GM23338 (cell line): ENCODE results near the gene NCOR2. TPM values are rescaled to one million over a fixed set of nuclear protein-coding genes. Genes with fewer than 3 reads are reported as not detected.

Experiments
- ATAC-seq: fragments of 200-7000 bp; cut with Tn5 transposase; 3 replicates; pipeline ENCODE4 v1.9.1; 2020
- DNase-seq: peaks from one replicate; pipeline ENCODE4 v3.0.0-alpha.2; 2015; ENCODE audit warnings: low spot score
- H2AFZ ChIP-seq: fragments of 200-600 bp; sonication (generic); 2 replicates; pipeline ENCODE4 v1.8.0; 2016; ENCODE audit warnings: antibody characterized with exemption, mild to moderate bottlenecking, moderate library complexity
- H3F3A ChIP-seq: fragments of 200-600 bp; sonication (generic); replicated peaks from 2 replicates; pipeline ENCODE4 v1.8.0; 2017; ENCODE audit warnings: antibody characterized with exemption, mixed run types, low read depth
- H3K27ac ChIP-seq: fragments of 200-600 bp; sonication (generic); 2 replicates; pipeline ENCODE4 v1.6.1; 2016; ENCODE audit warnings: low read depth
- H3K27me3 ChIP-seq: fragments of 200-600 bp; sonication (generic); 2 replicates; pipeline ENCODE4 v1.8.0; 2016; ENCODE audit warnings: mild to moderate bottlenecking, mixed run types, moderate library complexity; ENCODE audit not compliant: insufficient read depth
- H3K36me3 ChIP-seq: fragments of 200-600 bp; sonication (generic); 2 replicates; pipeline ENCODE4 v1.8.0; 2016; ENCODE audit warnings: mild to moderate bottlenecking; ENCODE audit not compliant: insufficient read depth
- H3K4me1 ChIP-seq: fragments of 200-600 bp; sonication (generic); 2 replicates; pipeline ENCODE4 v1.8.0; 2016; ENCODE audit warnings: mild to moderate bottlenecking, moderate library complexity; ENCODE audit not compliant: insufficient read depth
- H3K4me2 ChIP-seq: fragments of 200-600 bp; sonication (generic); 2 replicates; pipeline ENCODE4 v1.7.1; 2017; ENCODE audit warnings: mixed run types
- H3K4me3 ChIP-seq: fragments of 200-600 bp; sonication (generic); 2 replicates; pipeline ENCODE4 v1.6.1; 2016; ENCODE audit warnings: mixed run types
- H3K79me2 ChIP-seq: fragments of 200-600 bp; sonication (generic); replicated peaks from 2 replicates; pipeline ENCODE4 v1.8.0; 2017; ENCODE audit warnings: mild to moderate bottlenecking; ENCODE audit not compliant: insufficient read depth
- H3K9me2 ChIP-seq: fragments of 200-600 bp; sonication (generic); 2 replicates; pipeline ENCODE4 v1.8.0; 2017; ENCODE audit not compliant: insufficient read depth
- H4K20me1 ChIP-seq: fragments of 200-600 bp; sonication (generic); replicated peaks from 2 replicates; pipeline ENCODE4 v1.8.0; 2017; ENCODE audit warnings: mild to moderate bottlenecking; ENCODE audit not compliant: insufficient read depth
- H3K27ac Mint-ChIP-seq: 2 replicates; pipeline ENCODE4 v1.8.0; 2020; ENCODE audit warnings: inconsistent platforms, mild to moderate bottlenecking, moderate library complexity, mixed read lengths
- H3K27me3 Mint-ChIP-seq: 3 replicates; pipeline ENCODE4 v1.8.0; 2022; ENCODE audit warnings: low read depth, mild to moderate bottlenecking, moderate library complexity, mixed read lengths, inconsistent platforms; ENCODE audit not compliant: insufficient read depth, poor library complexity
- H3K36me3 Mint-ChIP-seq: 3 replicates; pipeline ENCODE4 v1.8.0; 2021; ENCODE audit warnings: low read depth, mild to moderate bottlenecking, inconsistent platforms, moderate library complexity, mixed read lengths
- H3K4me1 Mint-ChIP-seq: 3 replicates; pipeline ENCODE4 v1.8.0; 2020; ENCODE audit warnings: mild to moderate bottlenecking, inconsistent platforms, mixed read lengths
- H3K4me3 Mint-ChIP-seq: 3 replicates; pipeline ENCODE4 v1.8.0; 2021; ENCODE audit warnings: moderate library complexity, mild to moderate bottlenecking, inconsistent platforms, mixed read lengths
- H3K9me3 Mint-ChIP-seq: 3 replicates; pipeline ENCODE4 v1.8.0; 2020; ENCODE audit warnings: moderate library complexity, mild to moderate bottlenecking, inconsistent platforms, mixed read lengths
- EZH2 ChIP-seq: fragments of 200-600 bp; sonication (generic); IDR thresholded peaks from one replicate; pipeline ENCODE4 v1.8.0; 2017; ENCODE audit warnings: antibody characterized with exemption, mild to moderate bottlenecking, low read depth; ENCODE audit not compliant: unreplicated experiment
- JUNB ChIP-seq: IDR thresholded peaks from one replicate; pipeline ENCODE4 v1.6.1; 2016; ENCODE audit warnings: antibody characterized with exemption; ENCODE audit not compliant: unreplicated experiment
- NANOG ChIP-seq: IDR thresholded peaks from 2 replicates; pipeline ENCODE4 v1.6.1; 2016; ENCODE audit warnings: antibody characterized with exemption, borderline replicate concordance
- REST ChIP-seq: IDR thresholded peaks from one replicate; pipeline ENCODE4 v1.6.1; 2018; ENCODE audit warnings: antibody characterized with exemption; ENCODE audit not compliant: unreplicated experiment
- STAT1 ChIP-seq: IDR thresholded peaks from one replicate; pipeline ENCODE4 v1.6.1; 2016; ENCODE audit warnings: antibody characterized with exemption; ENCODE audit not compliant: unreplicated experiment
- ZNF462 ChIP-seq: fragments of 250-450 bp; sonication (Bioruptor Pico); IDR thresholded peaks from 2 replicates; pipeline ENCODE4 v1.5.0; 2020; ENCODE audit warnings: mild to moderate bottlenecking, moderate library complexity
- polyA plus RNA-seq: library from polyadenylated mRNA; unstranded; fragments of >200 nt; fragmentation: Nextera tagmentation; extraction: Ambion mirVana; gene quantifications from 2 replicates; pipeline ENCODE4 v1.2.1, GENCODE V29; 2016
- total RNA-seq: library from RNA; depleted of rRNA; stranded (reverse); fragments of >200 nt; shearing (Covaris generic); gene quantifications from 2 replicates; pipeline ENCODE4 v1.2.3, GENCODE V29; 2014

The NCOR2 gene
- total and polyA plus RNA-seq, 2 experiments from 2014 or later: 69.6 to 190 TPM

- Histone ChIP-seq H3K4me3 (no peak overlapping the region), H3F3A (peaks cover 12% of the 10 kb centered on the region; the same call in 1 of the 2 replicates), H3K27ac (no peak overlapping the region), H2AFZ (no peak overlapping the region), H3K79me2 (peaks cover 100% of the 10 kb centered on the region), H3K27me3 (no peaks in the 10 kb centered on the region), H3K4me1 (peaks cover 43% of the 10 kb centered on the region), H4K20me1 (peaks cover 78% of the 10 kb centered on the region), H3K4me2 (no peak overlapping the region), H3K36me3 (no peaks in the 10 kb centered on the region), H3K9me2 (no peaks in the 10 kb centered on the region)
- H3K4me1 Mint-ChIP-seq: peaks cover 65% of the 10 kb centered on the region
- H3K9me3 Mint-ChIP-seq: no peaks in the 10 kb centered on the region
- ATAC-seq: no peak
- no peak overlapping the region for H3K4me3 Mint-ChIP-seq
- no peak for DNase-seq
- peak overlapping the region; percentile 59 for H3K27ac Mint-ChIP-seq
- H3K27me3 Mint-ChIP-seq: peaks cover 21% of the 10 kb centered on the region
- H3K36me3 Mint-ChIP-seq: peaks cover 11% of the 10 kb centered on the region
- TF ChIP-seq JUNB (no peak), STAT1 (no peak), EZH2 (no peak), REST (no peak), NANOG (no peak), ZNF462 (CRISPR knock-in tag) (no peak)
Observed at GRCh38 chr12:124554429-124555029, 12.9 kb downstream of the NCOR2 start.
